Measurements from ENCODE around the gene VSNL1. TPM values are rescaled to one million over a fixed set of nuclear protein-coding genes. Genes with fewer than 3 reads are reported as not detected.

Gene VSNL1
- total RNA-seq, 1 donor from 2014 or later, result 19.6 TPM

DNA sequence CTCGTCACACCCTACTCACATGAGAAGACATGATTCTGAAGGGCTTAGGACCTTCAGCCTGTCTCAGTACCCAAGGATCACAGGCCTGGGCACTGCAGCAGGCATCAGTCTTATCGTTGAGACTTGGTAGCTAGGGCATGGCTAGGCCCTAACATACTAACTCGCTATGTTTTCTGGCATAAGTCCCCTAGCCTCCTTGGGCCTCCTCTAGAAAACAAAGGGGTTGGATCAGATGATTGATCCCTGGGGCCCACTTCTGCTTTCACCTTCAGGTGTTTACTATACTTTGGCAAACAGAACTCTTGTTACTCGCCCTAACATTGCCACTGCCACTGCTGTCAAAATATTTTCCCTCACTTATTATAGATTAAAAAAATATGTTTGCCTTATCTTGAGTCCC is 44.2 kb downstream of the VSNL1 start:
- H3K27ac Mint-ChIP-seq (ENCODE audit: unreplicated experiment), result no peak overlapping the region
- H3K27me3 Mint-ChIP-seq (ENCODE audit: unreplicated experiment), result no peaks in the 10 kb centered on the region
- no peaks in the 10 kb centered on the region for H3K4me1 Mint-ChIP-seq (ENCODE audit: unreplicated experiment)
- no peak overlapping the region for H3K4me3 Mint-ChIP-seq (ENCODE audit: unreplicated experiment)
- TF ChIP-seq, protein P1, sequence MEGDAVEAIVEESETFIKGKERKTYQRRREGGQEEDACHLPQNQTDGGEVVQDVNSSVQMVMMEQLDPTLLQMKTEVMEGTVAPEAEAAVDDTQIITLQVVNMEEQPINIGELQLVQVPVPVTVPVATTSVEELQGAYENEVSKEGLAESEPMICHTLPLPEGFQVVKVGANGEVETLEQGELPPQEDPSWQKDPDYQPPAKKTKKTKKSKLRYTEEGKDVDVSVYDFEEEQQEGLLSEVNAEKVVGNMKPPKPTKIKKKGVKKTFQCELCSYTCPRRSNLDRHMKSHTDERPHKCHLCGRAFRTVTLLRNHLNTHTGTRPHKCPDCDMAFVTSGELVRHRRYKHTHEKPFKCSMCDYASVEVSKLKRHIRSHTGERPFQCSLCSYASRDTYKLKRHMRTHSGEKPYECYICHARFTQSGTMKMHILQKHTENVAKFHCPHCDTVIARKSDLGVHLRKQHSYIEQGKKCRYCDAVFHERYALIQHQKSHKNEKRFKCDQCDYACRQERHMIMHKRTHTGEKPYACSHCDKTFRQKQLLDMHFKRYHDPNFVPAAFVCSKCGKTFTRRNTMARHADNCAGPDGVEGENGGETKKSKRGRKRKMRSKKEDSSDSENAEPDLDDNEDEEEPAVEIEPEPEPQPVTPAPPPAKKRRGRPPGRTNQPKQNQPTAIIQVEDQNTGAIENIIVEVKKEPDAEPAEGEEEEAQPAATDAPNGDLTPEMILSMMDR (IDR thresholded peaks at IDR 0.05; ENCODE audit: unreplicated experiment), result no peak
- no peaks in the 10 kb centered on the region for H3K9me3 Mint-ChIP-seq (ENCODE audit: unreplicated experiment)
- no peak for DNase-seq (ENCODE audit: low spot score)
- H3K36me3 Mint-ChIP-seq (ENCODE audit: low read depth, unreplicated experiment), result no peaks in the 10 kb centered on the region

DNA sequence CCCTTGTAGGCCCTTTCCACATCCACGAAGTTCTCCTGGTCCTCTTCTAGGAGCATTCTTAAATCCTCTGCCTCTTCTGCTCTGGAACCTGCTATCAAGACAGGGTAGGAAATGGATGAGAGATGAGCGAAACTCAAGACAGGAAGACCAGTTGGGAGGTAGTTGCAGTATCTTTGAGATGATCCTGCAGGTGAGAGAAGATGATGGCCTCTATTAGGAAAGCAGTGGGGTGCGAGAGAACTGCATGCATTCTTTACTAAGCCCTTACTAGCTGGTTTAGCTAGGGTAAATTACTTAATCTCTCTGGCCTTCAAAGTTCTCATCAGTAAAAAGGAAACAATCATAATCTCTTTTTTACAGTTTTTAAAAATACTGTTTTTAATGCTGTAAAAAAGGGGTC is 47.0 kb downstream of the VSNL1 start:
- H3K9me3 Mint-ChIP-seq (ENCODE audit: unreplicated experiment), result no peaks in the 10 kb centered on the region
- DNase-seq (ENCODE audit: low spot score), result no peak
- H3K27me3 Mint-ChIP-seq (ENCODE audit: unreplicated experiment), result no peaks in the 10 kb centered on the region
- H3K36me3 Mint-ChIP-seq (ENCODE audit: low read depth, unreplicated experiment), result no peaks in the 10 kb centered on the region
- H3K4me3 Mint-ChIP-seq (ENCODE audit: unreplicated experiment), result no peak overlapping the region
- H3K4me1 Mint-ChIP-seq (ENCODE audit: unreplicated experiment), result no peaks in the 10 kb centered on the region
- H3K27ac Mint-ChIP-seq (ENCODE audit: unreplicated experiment), result no peak overlapping the region
- TF ChIP-seq, protein P1 (IDR thresholded peaks at IDR 0.05; ENCODE audit: unreplicated experiment), result no peak

DNA sequence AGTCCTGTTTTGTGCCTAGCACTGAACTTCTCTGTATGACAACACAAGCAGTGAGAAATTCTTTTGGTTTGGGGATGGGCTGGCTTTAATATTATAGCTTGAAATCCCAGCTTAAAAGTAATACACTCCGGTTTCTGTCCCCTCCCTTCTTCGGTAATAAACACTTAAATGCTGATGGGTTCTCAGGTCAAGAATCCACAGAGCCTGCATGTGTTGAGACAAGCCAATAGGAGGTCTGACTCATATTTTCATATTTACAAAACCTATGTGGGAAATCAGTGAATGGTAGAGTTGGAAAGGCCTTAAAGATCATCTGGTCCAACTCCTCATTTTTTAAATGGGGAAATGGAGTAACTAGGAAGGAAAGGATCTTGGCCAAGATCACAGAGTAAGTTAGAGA is 47.5 kb downstream of the VSNL1 start:
- Mint-ChIP-seq H3K27ac (ENCODE audit: unreplicated experiment) (no peak overlapping the region), H3K4me1 (ENCODE audit: unreplicated experiment) (no peaks in the 10 kb centered on the region), H3K4me3 (ENCODE audit: unreplicated experiment) (no peak overlapping the region), H3K27me3 (ENCODE audit: unreplicated experiment) (no peaks in the 10 kb centered on the region), H3K36me3 (ENCODE audit: low read depth, unreplicated experiment) (no peaks in the 10 kb centered on the region), H3K9me3 (ENCODE audit: unreplicated experiment) (no peaks in the 10 kb centered on the region)
- no peak for DNase-seq (ENCODE audit: low spot score)
- TF ChIP-seq, protein P1 (IDR thresholded peaks at IDR 0.05; ENCODE audit: unreplicated experiment), result no peak

DNA sequence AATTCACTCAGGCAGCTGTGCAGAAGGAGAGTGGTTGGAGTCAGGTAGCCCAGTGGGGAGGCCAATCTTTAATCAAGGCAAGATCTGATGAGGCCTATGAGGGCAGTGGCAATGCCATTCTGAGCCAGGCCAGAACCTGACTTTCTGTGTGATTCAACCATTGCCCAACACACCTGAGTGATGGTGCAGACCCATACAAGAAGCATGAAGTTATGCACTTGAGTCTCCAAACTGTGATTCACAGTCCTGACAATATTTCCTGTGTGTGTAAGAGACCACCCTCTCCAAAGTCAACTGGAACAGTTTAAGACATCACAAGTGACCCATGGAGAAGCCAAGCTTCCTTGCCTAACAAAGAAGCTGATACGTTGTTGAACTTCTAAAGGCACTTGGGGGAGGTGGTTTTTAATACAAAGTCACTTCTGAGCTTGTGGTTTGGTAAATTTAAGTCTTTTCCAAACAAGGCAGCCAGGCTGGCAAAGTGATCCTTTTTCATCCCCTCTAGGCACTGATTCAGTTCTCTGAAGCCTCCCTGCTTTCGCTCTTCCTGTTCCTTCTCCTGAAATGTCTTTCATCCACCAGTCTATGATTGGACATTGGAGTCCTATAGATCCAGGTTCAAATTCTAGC is 49.0 kb downstream of the VSNL1 start:
- no peaks in the 10 kb centered on the region for H3K9me3 Mint-ChIP-seq (ENCODE audit: unreplicated experiment)
- no peak for DNase-seq (ENCODE audit: low spot score)
- H3K4me3 Mint-ChIP-seq (ENCODE audit: unreplicated experiment), result no peak overlapping the region
- H3K36me3 Mint-ChIP-seq (ENCODE audit: low read depth, unreplicated experiment), result no peaks in the 10 kb centered on the region
- peaks cover 4% of the 10 kb centered on the region for H3K4me1 Mint-ChIP-seq (ENCODE audit: unreplicated experiment)
- no peak overlapping the region for H3K27ac Mint-ChIP-seq (ENCODE audit: unreplicated experiment)
- no peaks in the 10 kb centered on the region for H3K27me3 Mint-ChIP-seq (ENCODE audit: unreplicated experiment)
- TF ChIP-seq, protein P1 (IDR thresholded peaks at IDR 0.05; ENCODE audit: unreplicated experiment), result no peak

DNA sequence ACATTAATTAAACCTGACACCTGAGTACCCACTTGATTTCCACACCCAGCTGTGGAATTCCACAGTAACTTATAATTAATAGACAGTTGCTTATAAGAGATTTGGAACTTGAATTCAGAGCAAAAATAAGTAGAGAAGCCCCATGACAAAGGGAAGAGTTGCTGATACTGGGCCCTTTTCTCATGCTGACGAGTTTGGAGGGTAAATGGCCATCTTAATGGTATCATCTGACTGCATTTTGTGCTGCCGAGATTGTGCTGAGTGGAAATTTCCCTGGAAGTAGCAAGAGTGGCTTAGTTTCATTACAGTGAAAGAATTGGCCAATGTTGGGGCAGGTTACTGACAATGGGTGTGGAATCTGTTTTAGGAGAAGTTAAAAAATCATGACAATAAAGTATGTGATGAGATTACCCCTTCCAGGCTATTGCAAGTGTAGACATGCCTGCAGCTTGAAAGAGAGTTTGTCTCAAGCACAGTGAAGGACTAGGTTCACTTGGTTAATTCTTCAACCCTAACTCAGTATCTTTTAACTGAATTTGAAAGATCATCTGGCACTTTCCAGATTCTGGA is 49.9 kb downstream of the VSNL1 start:
- H3K36me3 Mint-ChIP-seq (ENCODE audit: low read depth, unreplicated experiment), result no peaks in the 10 kb centered on the region
- TF ChIP-seq, protein P1 (IDR thresholded peaks at IDR 0.05; ENCODE audit: unreplicated experiment), result no peak
- DNase-seq (ENCODE audit: low spot score), result no peak

More for the DNA sequence above, 49.9 kb downstream of the VSNL1 start:
- no peak overlapping the region for H3K4me3 Mint-ChIP-seq (ENCODE audit: unreplicated experiment)
- no peak overlapping the region for H3K27ac Mint-ChIP-seq (ENCODE audit: unreplicated experiment)
- H3K27me3 Mint-ChIP-seq (ENCODE audit: unreplicated experiment), result no peaks in the 10 kb centered on the region
- peaks cover 5% of the 10 kb centered on the region for H3K4me1 Mint-ChIP-seq (ENCODE audit: unreplicated experiment)
- H3K9me3 Mint-ChIP-seq (ENCODE audit: unreplicated experiment), result no peaks in the 10 kb centered on the region
